Sigmoid colon (tissue), 7 donors: ENCODE measurements around the gene PRPF39. TPM values are rescaled to one million over a fixed set of nuclear protein-coding genes. Genes with fewer than 3 reads are reported as not detected.
A peak's percentile ranks its signal among the peaks of the same experiment; 100 is the strongest.

Experiments
- DNase-seq: peaks from one replicate; pipeline ENCODE4 v3.0.0-alpha.2; 2019
- H3K27ac ChIP-seq, 4 donors: fragments of 200-600 bp; sonication (generic); one replicate each; pipeline ENCODE4 v1.5.1; 2016 to 2019; ENCODE audit warnings: mild to moderate bottlenecking in 1 of 4
- H3K27me3 ChIP-seq, 3 donors: fragments of 200-600 bp; sonication (generic); one replicate each; pipeline ENCODE4 v1.5.1; 2019; ENCODE audit warnings: mild to moderate bottlenecking in 1 of 3
- H3K36me3 ChIP-seq, 4 donors: fragments of 200-600 bp; sonication (generic); one replicate each; pipeline ENCODE4 v1.5.1; 2016 to 2019
- H3K4me1 ChIP-seq, 4 donors: fragments of 200-600 bp; sonication (generic); one replicate each; pipeline ENCODE4 v1.5.1; 2017 to 2019
- H3K4me3 ChIP-seq, 4 donors: fragments of 200-600 bp; sonication (generic); one replicate each; pipeline ENCODE4 v1.5.1; 2017 to 2019; ENCODE audit warnings: mild to moderate bottlenecking in 2 of 4, moderate library complexity in 1 of 4
- H3K9me3 ChIP-seq, 4 donors: fragments of 200-600 bp in 3 of 4; sonication (generic) in 3 of 4; one replicate each; pipeline versions ENCODE4 v1.5.1 to v1.6.1; 2013 to 2019
- CTCF ChIP-seq, 4 experiments: fragments of 450-650 bp in 3 of 4; fragments of 200-600 bp in 1 of 4; IDR thresholded peaks; one replicate each; pipeline ENCODE4 v1.5.1; 2016 to 2019; ENCODE audit warnings: antibody characterized with exemption in 4 of 4, mild to moderate bottlenecking in 3 of 4, moderate library complexity in 2 of 4
- EP300 ChIP-seq, 4 donors: sonication (generic); formaldehyde crosslinking; IDR thresholded peaks; one replicate each; pipeline ENCODE4 v1.6.1; 2017; ENCODE audit warnings: antibody characterized with exemption in 4 of 4
- POLR2A ChIP-seq, 2 donors: fragments of 450-650 bp; IDR thresholded peaks; one replicate each; pipeline ENCODE4 v1.6.1; 2016; ENCODE audit warnings: antibody characterized with exemption in 2 of 2, mild to moderate bottlenecking in 2 of 2, moderate library complexity in 2 of 2
- POLR2AphosphoS5 ChIP-seq, 4 donors: sonication (generic); formaldehyde crosslinking; IDR thresholded peaks; one replicate each; pipeline ENCODE4 v1.6.1; 2017; ENCODE audit warnings: antibody characterized with exemption in 4 of 4
- WGBS, 2 donors: extraction: QIAGEN DNeasy Blood & Tissue Kit; methylation state at CpG; one replicate each; pipeline ENCODE4 v1.1.7; 2013; 5-methylcytosine and 5-hydroxymethylcytosine counted together
- intact Hi-C: fragments of 100-400 bp; cut with DNase I; formaldehyde crosslinking; loops from one replicate; pipeline ENCODE4 v1.15.1; 2023
- polyA plus RNA-seq, 3 donors: library from polyadenylated mRNA; stranded (reverse); fragments of 200-250 nt; gene quantifications; one replicate each; pipeline ENCODE4 v1.2.3, GENCODE V29; 2013
- total RNA-seq, 4 donors: library from RNA; depleted of rRNA; stranded (reverse); fragments of >200 nt; gene quantifications; one replicate each; pipeline ENCODE4 v1.1.0, GENCODE V29; 2016
- donor health status: healthy with polysubstance abuse.
- donor health status: Bipolar disorder and iron deficiency.
- donor health status: healthy.

Gene PRPF39
- total and polyA plus RNA-seq, 7 donors: 5.5 to 41.0 (median 23.2) TPM

- peaks cover 0 to 45% (median 32%) of the 10 kb centered on the region in 4 donors for H3K4me1 ChIP-seq
- peak overlapping the region; percentile 80 to 87 (median 84) for H3K27ac ChIP-seq
- H3K9me3 ChIP-seq: no peaks in the 10 kb centered on the region
- H3K36me3 ChIP-seq: no peaks in the 10 kb centered on the region
- no peak for DNase-seq
- TF ChIP-seq CTCF (IDR thresholded peaks at IDR 0.05) (no peak), EP300 (IDR thresholded peaks at IDR 0.05) (no peak), POLR2AphosphoS5 (IDR thresholded peaks at IDR 0.05) (no peak), POLR2A (IDR thresholded peaks at IDR 0.05) (no peak)
- peak overlapping the region; percentile 24 to 73 (median 60) for H3K4me3 ChIP-seq
- H3K27me3 ChIP-seq: no peaks in the 10 kb centered on the region
- 0 to 1% methylated on average over 10 of the region's 10 CpGs for WGBS, 2 donors
- intact Hi-C loops: loop anchor here (2.0 kb wide), 1 partner anchor 121 kb away; the partner anchor contains the start of gene TOGARAM1
Observed at GRCh38 chr14:45083617-45083975, 320 bp upstream of the PRPF39 start.

DNA sequence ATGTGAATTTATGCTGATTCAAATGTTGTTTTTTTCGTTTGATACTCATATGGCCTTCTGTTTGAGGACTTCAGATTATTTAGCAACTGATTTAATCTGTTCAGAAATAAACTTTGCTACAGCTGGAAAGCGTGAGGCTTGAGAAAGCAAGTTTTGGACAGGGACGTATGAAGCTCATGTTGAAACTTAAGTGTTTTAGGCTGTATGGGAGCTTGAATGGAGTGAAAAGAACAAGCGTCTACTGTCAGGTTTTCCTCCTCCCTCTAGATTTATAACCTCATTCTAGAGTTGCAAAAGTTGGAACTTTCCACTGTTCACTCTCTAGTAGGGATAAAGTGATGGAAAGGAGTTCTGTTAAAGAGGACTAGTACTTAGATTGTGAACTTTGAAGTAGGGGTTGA lies 1.0 kb downstream of the PRPF39 start:
- Histone ChIP-seq H3K27ac (peak overlapping the region; percentile 80 to 87 (median 84)), H3K9me3 (no peaks in the 10 kb centered on the region), H3K36me3 (no peaks in the 10 kb centered on the region), H3K4me3 (peak overlapping the region; percentile 56 to 73 (median 67)), H3K4me1 (peaks cover 0 to 53% (median 37%) of the 10 kb centered on the region in 4 donors), H3K27me3 (no peaks in the 10 kb centered on the region)
- WGBS, 2 donors: 1 to 3% methylated on average over 4 of the region's 4 CpGs
- intact Hi-C loops: loop anchor here (2.0 kb wide), 2 partner anchors 50 to 188 kb away; partner anchors contain the start of genes FANCM and FKBP3
- DNase-seq: no peak
- TF ChIP-seq POLR2AphosphoS5 (IDR thresholded peaks at IDR 0.05): peak in 1 of 4 donors; percentile 8
- TF ChIP-seq EP300 (IDR thresholded peaks at IDR 0.05): no peak

DNA sequence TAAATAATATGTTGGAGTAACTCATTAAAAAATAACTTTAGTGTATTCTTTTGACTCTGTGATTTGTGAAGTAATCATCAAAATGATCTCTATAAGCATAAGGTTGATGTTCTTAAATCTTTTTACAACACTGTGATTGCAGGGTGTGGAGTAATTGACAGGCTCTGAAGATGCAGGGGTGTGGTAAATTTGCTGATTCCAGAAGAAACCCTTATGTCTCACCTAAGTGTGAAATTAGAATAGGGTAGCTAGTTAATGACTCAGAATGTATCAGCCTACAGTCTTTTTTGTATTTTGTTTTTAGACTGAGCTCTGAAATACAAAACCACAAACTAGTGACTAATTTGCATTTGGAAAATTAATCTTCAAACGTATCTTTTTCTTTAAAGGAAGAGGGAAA lies 5.9 kb downstream of the PRPF39 start:
- H3K27ac ChIP-seq: no peak overlapping the region
- H3K9me3 ChIP-seq: no peaks in the 10 kb centered on the region
- intact Hi-C loops: no loop called here
- no peak overlapping the region for H3K4me3 ChIP-seq
- WGBS, 2 donors: 10 to 28% methylated on average over 1 of the region's 1 CpG
- TF ChIP-seq POLR2A (IDR thresholded peaks at IDR 0.05) (no peak), EP300 (IDR thresholded peaks at IDR 0.05) (no peak), POLR2AphosphoS5 (IDR thresholded peaks at IDR 0.05) (no peak)
- H3K36me3 ChIP-seq: peaks cover 0 to under 1% (median 0%) of the 10 kb centered on the region in 4 donors
- no peaks in the 10 kb centered on the region for H3K27me3 ChIP-seq
- peaks cover 0 to 59% (median 36%) of the 10 kb centered on the region in 4 donors for H3K4me1 ChIP-seq
- no peak for DNase-seq

DNA sequence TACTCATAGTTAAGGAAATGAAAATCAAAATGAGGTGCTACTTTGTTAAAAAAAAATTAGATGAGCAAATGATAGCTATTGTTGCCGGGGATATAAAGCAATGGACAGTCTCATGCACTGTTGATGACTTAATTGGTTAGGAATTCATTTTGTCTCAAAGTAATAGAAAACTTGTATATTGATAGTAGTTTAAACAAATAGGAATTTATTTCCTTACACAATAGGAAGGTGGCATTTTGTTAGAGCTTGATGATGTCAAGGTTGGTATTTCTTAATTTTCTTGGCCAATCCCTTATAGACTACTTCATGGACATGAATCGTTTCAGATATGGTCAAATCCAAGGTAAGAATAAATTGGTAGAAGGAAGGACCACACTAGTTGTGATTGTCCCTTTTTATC lies 7.8 kb downstream of the PRPF39 start:
- no peak overlapping the region for H3K4me3 ChIP-seq
- 85 to 90% methylated on average over 2 of the region's 2 CpGs for WGBS, 2 donors
- peaks cover 0 to 40% (median 18%) of the 10 kb centered on the region in 4 donors for H3K4me1 ChIP-seq
- intact Hi-C loops: no loop called here
- H3K27ac ChIP-seq: no peak overlapping the region
- no peaks in the 10 kb centered on the region for H3K9me3 ChIP-seq
- no peak for DNase-seq
- TF ChIP-seq EP300 (IDR thresholded peaks at IDR 0.05): no peak
- TF ChIP-seq POLR2AphosphoS5 (IDR thresholded peaks at IDR 0.05): no peak
- no peak for TF ChIP-seq CTCF (IDR thresholded peaks at IDR 0.05)
- H3K27me3 ChIP-seq: no peaks in the 10 kb centered on the region
- peaks cover 0 to 20% (median 6%) of the 10 kb centered on the region in 4 donors for H3K36me3 ChIP-seq

DNA sequence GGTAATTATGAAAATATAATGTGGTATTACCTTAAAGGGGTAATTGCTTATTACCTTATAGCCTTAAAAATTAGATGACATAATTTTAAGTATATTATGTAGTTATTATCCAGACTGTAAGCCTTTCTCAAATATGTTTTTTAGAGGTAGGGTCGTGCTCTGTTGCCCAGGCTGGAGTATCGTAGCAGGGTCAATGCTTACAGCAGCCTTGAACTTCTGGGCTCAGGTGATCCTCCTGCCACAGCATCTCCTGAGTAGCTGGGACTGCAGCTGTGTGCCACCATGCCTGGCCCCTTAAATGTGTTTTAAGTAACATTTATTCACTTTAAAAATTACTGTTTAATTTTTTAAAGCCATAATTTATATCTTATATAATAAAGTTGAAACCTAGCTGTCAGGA lies 10.4 kb downstream of the PRPF39 start:
- Histone ChIP-seq H3K4me3 (no peak overlapping the region), H3K36me3 (peaks cover 0 to 45% (median 16%) of the 10 kb centered on the region in 4 donors), H3K27me3 (no peaks in the 10 kb centered on the region), H3K4me1 (peaks cover 0 to 16% (median 6%) of the 10 kb centered on the region in 4 donors), H3K9me3 (no peaks in the 10 kb centered on the region), H3K27ac (no peak overlapping the region)
- WGBS, 2 donors: 95 to 96% methylated on average over 2 of the region's 2 CpGs
- intact Hi-C loops: no loop called here
- DNase-seq: no peak
- TF ChIP-seq EP300 (IDR thresholded peaks at IDR 0.05): no peak
- TF ChIP-seq CTCF (IDR thresholded peaks at IDR 0.05): no peak
- no peak for TF ChIP-seq POLR2A (IDR thresholded peaks at IDR 0.05)
- no peak for TF ChIP-seq POLR2AphosphoS5 (IDR thresholded peaks at IDR 0.05)

DNA sequence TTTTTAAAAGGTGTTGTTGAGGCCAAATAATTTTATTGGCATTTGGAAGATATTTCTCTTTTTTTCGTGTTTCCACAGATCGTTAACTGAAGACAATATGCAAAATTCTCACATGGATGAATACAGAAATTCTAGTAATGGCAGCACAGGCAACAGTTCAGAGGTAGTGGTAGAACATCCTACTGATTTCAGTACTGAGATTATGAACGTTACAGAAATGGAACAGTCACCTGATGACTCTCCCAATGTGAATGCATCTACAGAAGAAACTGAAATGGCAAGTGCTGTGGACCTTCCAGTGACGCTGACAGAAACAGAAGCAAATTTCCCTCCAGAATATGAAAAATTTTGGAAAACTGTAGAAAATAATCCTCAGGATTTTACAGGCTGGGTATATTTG lies 11.2 kb downstream of the PRPF39 start:
- DNase-seq: no peak
- no peaks in the 10 kb centered on the region for H3K9me3 ChIP-seq
- peaks cover 7 to 54% (median 16%) of the 10 kb centered on the region in 4 donors for H3K36me3 ChIP-seq
- no peak overlapping the region for H3K4me3 ChIP-seq
- TF ChIP-seq POLR2A (IDR thresholded peaks at IDR 0.05): no peak
- TF ChIP-seq CTCF (IDR thresholded peaks at IDR 0.05): no peak
- no peak for TF ChIP-seq EP300 (IDR thresholded peaks at IDR 0.05)
- no peak for TF ChIP-seq POLR2AphosphoS5 (IDR thresholded peaks at IDR 0.05)
- H3K4me1 ChIP-seq: peaks cover 0 to 9% (median 2%) of the 10 kb centered on the region in 4 donors
- H3K27ac ChIP-seq: no peak overlapping the region
- WGBS, 2 donors: 90 to 96% methylated on average over 4 of the region's 4 CpGs
- intact Hi-C loops: no loop called here
- no peaks in the 10 kb centered on the region for H3K27me3 ChIP-seq
